Sigmoid colon (tissue), 7 donors: ENCODE measurements around the gene SNX20. TPM values are rescaled to one million over a fixed set of nuclear protein-coding genes. Genes with fewer than 3 reads are reported as not detected.

Experiments
- DNase-seq: peaks from one replicate; pipeline ENCODE4 v3.0.0-alpha.2; 2019
- H3K27ac ChIP-seq, 4 donors: fragments of 200-600 bp; sonication (generic); one replicate each; pipeline ENCODE4 v1.5.1; 2016 to 2019; ENCODE audit warnings: mild to moderate bottlenecking in 1 of 4
- H3K27me3 ChIP-seq, 3 donors: fragments of 200-600 bp; sonication (generic); one replicate each; pipeline ENCODE4 v1.5.1; 2019; ENCODE audit warnings: mild to moderate bottlenecking in 1 of 3
- H3K36me3 ChIP-seq, 4 donors: fragments of 200-600 bp; sonication (generic); one replicate each; pipeline ENCODE4 v1.5.1; 2016 to 2019
- H3K4me1 ChIP-seq, 4 donors: fragments of 200-600 bp; sonication (generic); one replicate each; pipeline ENCODE4 v1.5.1; 2017 to 2019
- H3K4me3 ChIP-seq, 4 donors: fragments of 200-600 bp; sonication (generic); one replicate each; pipeline ENCODE4 v1.5.1; 2017 to 2019; ENCODE audit warnings: mild to moderate bottlenecking in 2 of 4, moderate library complexity in 1 of 4
- H3K9me3 ChIP-seq, 4 donors: fragments of 200-600 bp in 3 of 4; sonication (generic) in 3 of 4; one replicate each; pipeline versions ENCODE4 v1.5.1 to v1.6.1; 2013 to 2019
- CTCF ChIP-seq, 4 experiments: fragments of 450-650 bp in 3 of 4; fragments of 200-600 bp in 1 of 4; IDR thresholded peaks; one replicate each; pipeline ENCODE4 v1.5.1; 2016 to 2019; ENCODE audit warnings: antibody characterized with exemption in 4 of 4, mild to moderate bottlenecking in 3 of 4, moderate library complexity in 2 of 4
- EP300 ChIP-seq, 4 donors: sonication (generic); formaldehyde crosslinking; IDR thresholded peaks; one replicate each; pipeline ENCODE4 v1.6.1; 2017; ENCODE audit warnings: antibody characterized with exemption in 4 of 4
- POLR2A ChIP-seq, 2 donors: fragments of 450-650 bp; IDR thresholded peaks; one replicate each; pipeline ENCODE4 v1.6.1; 2016; ENCODE audit warnings: antibody characterized with exemption in 2 of 2, mild to moderate bottlenecking in 2 of 2, moderate library complexity in 2 of 2
- POLR2AphosphoS5 ChIP-seq, 4 donors: sonication (generic); formaldehyde crosslinking; IDR thresholded peaks; one replicate each; pipeline ENCODE4 v1.6.1; 2017; ENCODE audit warnings: antibody characterized with exemption in 4 of 4
- WGBS, 2 donors: extraction: QIAGEN DNeasy Blood & Tissue Kit; methylation state at CpG; one replicate each; pipeline ENCODE4 v1.1.7; 2013; 5-methylcytosine and 5-hydroxymethylcytosine counted together
- intact Hi-C: fragments of 100-400 bp; cut with DNase I; formaldehyde crosslinking; loops from one replicate; pipeline ENCODE4 v1.15.1; 2023
- polyA plus RNA-seq, 3 donors: library from polyadenylated mRNA; stranded (reverse); fragments of 200-250 nt; gene quantifications; one replicate each; pipeline ENCODE4 v1.2.3, GENCODE V29; 2013
- total RNA-seq, 4 donors: library from RNA; depleted of rRNA; stranded (reverse); fragments of >200 nt; gene quantifications; one replicate each; pipeline ENCODE4 v1.1.0, GENCODE V29; 2016
- donor health status: healthy with polysubstance abuse.
- donor health status: Bipolar disorder and iron deficiency.
- donor health status: healthy.

The SNX20 gene
- total and polyA plus RNA-seq, 7 donors: 0.60 to 9.3 (median 1.8) TPM

- no peaks in the 10 kb centered on the region for H3K36me3 ChIP-seq
- intact Hi-C loops: loop anchor here (5.0 to 10.0 kb wide), 2 partner anchors 43 to 105 kb away; partner anchors contain the start of gene CYLD
- 86 to 88% methylated on average over 19 of the region's 19 CpGs for WGBS, 2 donors
These were observed 18.4 kb upstream of the SNX20 start for GRCh38 chr16:50699326-50700159.

GRCh38 chr16:50697881-50698767 lies 17.0 kb upstream of the SNX20 start:
- no peaks in the 10 kb centered on the region for H3K9me3 ChIP-seq
- intact Hi-C loops: loop anchor here (5.0 to 10.0 kb wide), 2 partner anchors 44 to 107 kb away; partner anchors contain the start of gene CYLD
- WGBS, 2 donors: 54% methylated on average over 19 of the region's 19 CpGs
- H3K36me3 ChIP-seq: no peaks in the 10 kb centered on the region
- no peak for TF ChIP-seq POLR2A (IDR thresholded peaks at IDR 0.05)
- peak in 2 of 4 donors; percentile 17 to 44 for TF ChIP-seq POLR2AphosphoS5 (IDR thresholded peaks at IDR 0.05)
- no peak for TF ChIP-seq CTCF (IDR thresholded peaks at IDR 0.05)
- H3K4me3 ChIP-seq: peak overlapping the region; percentile 15 to 45 (median 38)
- H3K27ac ChIP-seq: peak overlapping the region; percentile 48 to 77 (median 64)
- no peak for DNase-seq
- peaks cover 0 to 4% (median 0%) of the 10 kb centered on the region in 3 donors for H3K27me3 ChIP-seq
- peaks cover 0 to 34% (median 29%) of the 10 kb centered on the region in 4 donors for H3K4me1 ChIP-seq

More at GRCh38 chr16:50699326-50700159, 18.4 kb upstream of the SNX20 start:
- Histone ChIP-seq H3K27ac (no peak overlapping the region), H3K4me3 (no peak overlapping the region), H3K9me3 (peaks cover 3 to 8% (median 5%) of the 10 kb centered on the region in 4 donors), H3K27me3 (no peaks in the 10 kb centered on the region), H3K4me1 (peaks cover 0 to 25% (median 23%) of the 10 kb centered on the region in 4 donors)
- no peak for TF ChIP-seq POLR2A (IDR thresholded peaks at IDR 0.05)
- TF ChIP-seq POLR2AphosphoS5 (IDR thresholded peaks at IDR 0.05): no peak
- no peak for TF ChIP-seq EP300 (IDR thresholded peaks at IDR 0.05)
- no peak for DNase-seq

GRCh38 chr16:50697421-50697715 lies 16.3 kb upstream of the SNX20 start:
- Histone ChIP-seq H3K27ac (peak overlapping the region; percentile 48 to 77 (median 64)), H3K27me3 (peaks cover 0 to 4% (median 0%) of the 10 kb centered on the region in 3 donors), H3K9me3 (no peaks in the 10 kb centered on the region), H3K4me1 (peaks cover 0 to 36% (median 29%) of the 10 kb centered on the region in 4 donors), H3K4me3 (peak overlapping the region in 2 of 4 donors; percentile 37 to 39), H3K36me3 (no peaks in the 10 kb centered on the region)
- intact Hi-C loops: loop anchor here (5.0 to 10.0 kb wide), 2 partner anchors 45 to 107 kb away; partner anchors contain the start of gene CYLD
- TF ChIP-seq POLR2A (IDR thresholded peaks at IDR 0.05) (no peak), EP300 (IDR thresholded peaks at IDR 0.05) (no peak), POLR2AphosphoS5 (IDR thresholded peaks at IDR 0.05) (no peak), CTCF (IDR thresholded peaks at IDR 0.05) (no peak)
- DNase-seq: no peak
- WGBS, 2 donors: 95 to 97% methylated on average over 5 of the region's 5 CpGs

- peaks cover 0 to 36% (median 29%) of the 10 kb centered on the region in 4 donors for H3K4me1 ChIP-seq
- H3K9me3 ChIP-seq: no peaks in the 10 kb centered on the region
- H3K27ac ChIP-seq: peak overlapping the region; percentile 48 to 77 (median 64)
- peak; percentile 91 for DNase-seq
- intact Hi-C loops: loop anchor here (5.0 to 10.0 kb wide), 2 partner anchors 46 to 108 kb away; partner anchors contain the start of gene CYLD
- no peak for TF ChIP-seq POLR2A (IDR thresholded peaks at IDR 0.05)
- TF ChIP-seq CTCF (IDR thresholded peaks at IDR 0.05): no peak
- TF ChIP-seq POLR2AphosphoS5 (IDR thresholded peaks at IDR 0.05): peak in 1 of 4 donors; percentile 43
- TF ChIP-seq EP300 (IDR thresholded peaks at IDR 0.05): no peak
- WGBS, 2 donors: 56 to 67% methylated on average over 15 of the region's 15 CpGs
- no peaks in the 10 kb centered on the region for H3K36me3 ChIP-seq
- H3K4me3 ChIP-seq: no peak overlapping the region
- H3K27me3 ChIP-seq: peaks cover 0 to 4% (median 0%) of the 10 kb centered on the region in 3 donors
These were observed 15.7 kb upstream of the SNX20 start for GRCh38 chr16:50696575-50697420.
